ENCODE data around the gene JMJD8.
A peak's percentile ranks its signal among the peaks of the same experiment; 100 is the strongest.

- TF ChIP-seq CTCF (IDR thresholded peaks at IDR 0.05): no peak
- TF ChIP-seq POLR2A (IDR thresholded peaks at IDR 0.05): peak in 1 of 2 donors; percentile 42
Measured at GRCh38 chr16:714558-715476, 30.7 kb upstream of the JMJD8 start, which contains the start of gene METRN.
